SU-DHL-6 (cell line): ENCODE data around the gene CETP.

ENCODE experiments used
- EZH2phosphoT487 ChIP-seq: fragments of 200-600 bp; sonication (generic), shearing (Covaris generic); conservative IDR thresholded peaks from 2 replicates; pipeline ENCODE4 v1.6.1; 2018; ENCODE audit warnings: mild to moderate bottlenecking, antibody characterized with exemption, low read length, moderate library complexity, mixed read lengths
- TF ChIP-seq, protein P1 (sequence below): fragments of 200-600 bp; sonication (generic); IDR thresholded peaks from one replicate; pipeline ENCODE4 v1.5.1; 2017; ENCODE audit warnings: antibody characterized with exemption, mild to moderate bottlenecking, low read length, moderate library complexity; ENCODE audit not compliant: insufficient read depth, poor library complexity, severe bottlenecking

DNA sequence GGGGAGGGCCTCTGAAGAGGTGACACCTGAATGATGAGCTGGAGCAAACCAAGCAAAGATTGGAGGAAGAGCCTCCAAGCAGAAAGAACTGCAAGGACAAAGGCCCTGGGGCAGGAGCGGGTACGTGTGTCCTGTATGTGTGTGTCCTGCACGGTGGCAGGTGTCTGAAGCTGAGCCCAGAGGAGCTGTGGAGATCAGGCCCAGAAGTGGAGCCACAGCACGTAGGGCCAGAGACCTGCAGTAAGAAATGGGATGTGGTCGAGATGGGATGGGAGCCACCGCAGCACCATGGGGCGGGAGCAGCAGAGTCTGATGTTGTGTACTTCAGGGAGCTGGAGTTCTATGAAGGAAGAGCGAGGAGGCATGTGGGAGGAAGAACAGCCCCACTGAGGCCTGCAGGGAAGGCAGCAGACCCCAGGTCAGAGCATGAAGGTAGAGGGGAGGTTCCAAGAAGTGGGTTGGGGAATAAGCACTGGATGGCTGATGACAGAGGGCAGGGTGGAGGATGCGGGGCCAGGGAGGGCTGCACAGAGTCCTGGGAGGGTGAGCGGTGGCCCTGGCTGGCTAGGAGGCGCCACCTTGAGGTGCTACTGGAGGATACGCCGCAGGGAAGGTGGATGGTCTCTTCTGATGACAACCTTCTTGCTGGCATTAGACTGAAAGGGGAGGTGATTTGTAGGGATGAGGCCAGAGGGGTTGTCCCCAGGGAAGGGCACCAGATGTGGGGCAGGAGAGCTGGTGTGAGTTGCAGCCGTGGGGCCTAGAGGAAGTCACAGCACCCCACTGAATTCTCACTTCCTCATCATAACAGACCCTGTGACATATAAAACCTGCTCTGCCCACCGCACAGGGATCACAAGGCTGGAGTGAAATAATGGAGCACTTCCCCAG is 10.6 kb upstream of the CETP start:
- TF ChIP-seq, protein P1, sequence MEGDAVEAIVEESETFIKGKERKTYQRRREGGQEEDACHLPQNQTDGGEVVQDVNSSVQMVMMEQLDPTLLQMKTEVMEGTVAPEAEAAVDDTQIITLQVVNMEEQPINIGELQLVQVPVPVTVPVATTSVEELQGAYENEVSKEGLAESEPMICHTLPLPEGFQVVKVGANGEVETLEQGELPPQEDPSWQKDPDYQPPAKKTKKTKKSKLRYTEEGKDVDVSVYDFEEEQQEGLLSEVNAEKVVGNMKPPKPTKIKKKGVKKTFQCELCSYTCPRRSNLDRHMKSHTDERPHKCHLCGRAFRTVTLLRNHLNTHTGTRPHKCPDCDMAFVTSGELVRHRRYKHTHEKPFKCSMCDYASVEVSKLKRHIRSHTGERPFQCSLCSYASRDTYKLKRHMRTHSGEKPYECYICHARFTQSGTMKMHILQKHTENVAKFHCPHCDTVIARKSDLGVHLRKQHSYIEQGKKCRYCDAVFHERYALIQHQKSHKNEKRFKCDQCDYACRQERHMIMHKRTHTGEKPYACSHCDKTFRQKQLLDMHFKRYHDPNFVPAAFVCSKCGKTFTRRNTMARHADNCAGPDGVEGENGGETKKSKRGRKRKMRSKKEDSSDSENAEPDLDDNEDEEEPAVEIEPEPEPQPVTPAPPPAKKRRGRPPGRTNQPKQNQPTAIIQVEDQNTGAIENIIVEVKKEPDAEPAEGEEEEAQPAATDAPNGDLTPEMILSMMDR, result peak; percentile 79
- TF ChIP-seq EZH2phosphoT487, result no peak
